Mononuclear cell (primary cell): ENCODE data around the gene SLFN14. TPM values are rescaled to one million over a fixed set of nuclear protein-coding genes. Genes with fewer than 3 reads are reported as not detected.
"Not testable (repeated sequence)": the region's sequence is repeated elsewhere in the genome, so short reads cannot be mapped to it uniquely, and the experiment has no call there.

ENCODE experiments used
- H3K27me3 ChIP-seq: 2 replicates; pipeline ENCODE4 v1.6.0; 2011; ENCODE audit warnings: low read length, control low read depth; ENCODE audit not compliant: insufficient read depth
- H3K4me1 ChIP-seq: 2 replicates; pipeline ENCODE4 v1.5.1; 2011; ENCODE audit warnings: mild to moderate bottlenecking, low read length, control low read depth; ENCODE audit not compliant: insufficient read depth
- H3K4me3 ChIP-seq: 2 replicates; pipeline ENCODE4 v1.5.1; 2011; ENCODE audit warnings: mild to moderate bottlenecking, low read length, moderate library complexity
- H3K9me3 ChIP-seq: 2 replicates; pipeline ENCODE4 v1.5.1; 2011; ENCODE audit warnings: low read depth, mild to moderate bottlenecking, control low read depth, low read length
- total RNA-seq: library from RNA; depleted of rRNA; stranded (reverse); fragments of >200 nt; gene quantifications from one replicate; pipeline ENCODE4 v1.2.3, GENCODE V29; 2012

The SLFN14 gene
- total RNA-seq, 1 donor = 3.8 TPM

DNA sequence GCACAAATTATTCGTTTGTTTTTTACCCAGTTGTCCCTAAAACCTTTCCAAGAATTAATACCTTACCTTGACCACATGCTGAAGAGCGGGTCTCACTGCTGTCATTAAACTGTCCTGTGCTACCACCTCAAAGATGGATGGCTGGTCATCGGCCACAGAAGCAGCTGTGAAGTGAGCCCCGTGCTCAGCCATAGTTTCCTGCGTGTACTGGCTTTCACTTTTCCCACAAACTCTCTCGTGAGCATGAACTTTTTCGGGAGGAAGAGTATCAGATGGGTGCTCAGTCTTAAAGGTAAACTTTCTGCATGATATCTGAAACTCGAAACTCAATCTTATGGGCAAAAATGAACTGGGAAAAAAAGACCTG is 17.2 kb upstream of the SLFN14 start:
- H3K4me1 ChIP-seq = peaks cover 17% of the 10 kb centered on the region
- no peaks in the 10 kb centered on the region for H3K27me3 ChIP-seq
- peak overlapping the region; percentile 64 for H3K4me3 ChIP-seq
- no peaks in the 10 kb centered on the region for H3K9me3 ChIP-seq

DNA sequence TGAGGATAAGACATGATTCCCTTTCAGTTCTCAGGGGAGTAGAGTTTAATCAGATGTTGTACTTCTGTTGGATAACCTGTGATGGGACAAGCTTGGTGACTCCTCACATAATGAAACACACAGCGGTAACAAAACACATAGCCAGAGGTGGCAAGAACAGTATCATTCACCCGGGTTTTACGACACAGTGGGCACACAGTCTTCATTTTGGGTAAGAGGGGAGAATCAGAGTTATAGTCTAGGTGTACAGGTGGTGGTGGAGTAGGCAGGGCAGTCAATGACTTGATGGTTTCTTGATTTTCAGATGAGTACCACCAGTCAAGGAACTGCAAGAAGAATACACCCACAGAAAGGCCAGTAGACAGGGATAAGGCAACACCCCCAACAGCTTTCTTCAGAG is 15.1 kb upstream of the SLFN14 start:
- Histone ChIP-seq H3K4me1 (peaks cover 17% of the 10 kb centered on the region), H3K27me3 (no peaks in the 10 kb centered on the region), H3K9me3 (no peaks in the 10 kb centered on the region), H3K4me3 (no peak overlapping the region)

DNA sequence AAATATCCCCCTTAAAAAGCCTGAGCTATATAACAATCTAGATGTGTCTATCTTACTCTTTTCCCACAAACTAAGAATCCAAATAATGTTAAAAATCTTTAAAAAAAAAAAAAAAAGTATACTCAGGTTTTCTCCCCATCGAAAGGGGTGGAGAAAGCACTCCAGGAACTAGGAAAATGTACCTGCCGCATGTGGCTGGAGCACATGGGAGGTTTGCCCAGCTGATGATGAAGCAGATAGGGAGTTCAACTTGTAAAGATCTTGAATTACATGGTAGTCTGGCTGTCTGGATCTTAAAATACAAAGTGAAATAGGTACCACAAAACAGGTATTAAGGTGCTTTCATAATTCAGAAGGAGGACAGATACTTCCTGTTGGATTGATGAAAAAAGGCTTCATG is 8.8 kb upstream of the SLFN14 start:
- no peaks in the 10 kb centered on the region for H3K9me3 ChIP-seq
- peaks cover 23% of the 10 kb centered on the region for H3K4me1 ChIP-seq
- no peak overlapping the region for H3K4me3 ChIP-seq
- H3K27me3 ChIP-seq = no peaks in the 10 kb centered on the region

DNA sequence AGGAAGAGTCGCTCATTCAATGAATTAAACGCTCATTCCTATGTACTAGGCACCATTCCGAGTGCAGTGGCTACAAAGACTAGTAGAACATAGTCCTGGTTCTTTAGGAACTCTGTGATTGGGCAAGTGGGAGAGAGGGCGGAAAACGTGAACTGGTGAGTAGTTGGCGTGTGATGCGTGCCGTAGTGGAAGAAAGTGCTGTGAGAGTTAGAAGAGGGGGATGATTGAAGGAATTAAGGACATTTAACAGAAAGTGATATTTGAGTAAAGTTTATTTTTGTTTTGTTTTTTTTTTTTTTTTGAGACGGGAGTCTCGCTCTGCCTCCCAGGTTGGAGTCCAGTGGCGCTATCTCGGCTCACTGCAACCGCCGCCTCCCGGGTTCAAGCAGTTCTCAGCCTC is 7.9 kb upstream of the SLFN14 start:
- no peaks in the 10 kb centered on the region for H3K27me3 ChIP-seq
- no peaks in the 10 kb centered on the region for H3K9me3 ChIP-seq
- peak overlapping the region; percentile 95 for H3K4me3 ChIP-seq

DNA sequence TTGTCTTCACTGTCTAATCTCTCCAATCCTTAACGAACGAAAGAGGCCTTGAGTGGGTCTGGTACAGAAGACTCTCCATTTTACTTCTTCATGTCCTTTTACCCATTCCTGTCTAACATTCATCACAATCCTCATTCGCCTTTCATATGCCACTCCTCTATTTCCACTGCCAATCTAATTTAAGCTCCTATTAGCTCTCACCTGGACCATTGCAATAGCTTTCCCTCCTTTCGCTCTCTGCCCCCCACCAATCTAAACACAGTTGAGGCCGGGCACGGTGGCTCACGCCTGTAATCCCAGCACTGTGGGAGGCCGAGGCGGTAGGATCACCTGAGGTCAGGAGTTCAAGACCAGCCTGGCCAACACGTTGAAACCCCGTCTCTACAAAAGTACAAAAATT is 6.3 kb upstream of the SLFN14 start:
- H3K4me3 ChIP-seq = no peak overlapping the region
- H3K9me3 ChIP-seq = no peaks in the 10 kb centered on the region

More for the DNA sequence above, 7.9 kb upstream of the SLFN14 start:
- peaks cover 23% of the 10 kb centered on the region for H3K4me1 ChIP-seq

DNA sequence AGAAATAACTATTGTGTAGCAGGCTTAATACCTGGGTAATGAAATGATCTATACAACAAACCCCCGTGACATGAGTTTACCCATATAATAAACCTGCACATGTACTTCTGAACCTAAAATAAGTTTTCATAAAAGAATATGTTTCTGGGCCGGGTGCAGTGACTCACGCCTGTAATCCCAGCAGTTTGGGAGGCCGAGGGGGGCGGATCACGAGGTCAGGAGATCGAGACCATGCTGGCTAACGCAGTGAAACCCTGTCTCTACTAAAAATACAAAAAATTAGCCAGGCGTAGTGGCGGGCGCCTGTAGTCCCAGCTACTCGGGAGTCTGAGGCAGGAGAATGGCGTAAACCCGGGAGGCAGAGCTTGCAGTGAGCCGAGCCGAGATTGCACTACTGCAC is 2.6 kb upstream of the SLFN14 start:
- not testable (repeated sequence) for H3K4me3 ChIP-seq, H3K9me3 ChIP-seq, H3K4me1 ChIP-seq, H3K27me3 ChIP-seq

More for the DNA sequence above, 6.3 kb upstream of the SLFN14 start:
- Histone ChIP-seq H3K4me1 (peaks cover 23% of the 10 kb centered on the region), H3K27me3 (no peaks in the 10 kb centered on the region)

DNA sequence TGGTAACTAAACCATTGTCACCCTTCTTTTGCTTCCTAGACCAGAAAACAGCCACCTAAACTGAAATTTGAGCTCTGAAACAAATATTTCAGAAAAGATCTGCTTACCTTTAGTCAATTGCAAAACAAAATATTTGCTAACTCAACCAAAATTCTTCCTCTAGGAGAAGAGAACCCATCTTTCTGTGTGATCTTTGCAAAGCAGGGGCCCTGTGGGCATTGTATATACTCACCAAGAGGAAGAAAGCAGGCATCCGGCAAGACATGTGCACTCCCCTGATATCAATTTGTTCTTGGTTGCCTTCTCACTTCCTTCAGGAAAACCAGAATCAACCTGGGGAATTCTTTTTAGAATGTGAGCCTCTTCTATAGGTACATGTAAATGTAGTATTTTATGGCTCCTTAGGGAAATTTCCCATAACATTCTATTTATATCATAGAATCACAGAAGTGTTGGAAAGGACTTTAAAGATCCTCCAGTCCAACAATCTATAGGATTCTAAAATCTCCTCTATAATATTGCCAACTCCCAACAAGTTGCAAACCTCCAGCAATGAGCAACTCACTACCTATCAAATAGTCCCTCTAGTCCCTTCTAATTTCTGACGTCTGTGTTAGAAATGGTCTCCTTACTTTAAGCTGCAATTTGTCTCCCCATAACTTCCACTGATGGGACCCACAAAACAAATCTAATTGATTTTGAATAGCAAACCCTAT is 966 bp downstream of the SLFN14 start:
- Histone ChIP-seq H3K9me3 (no peaks in the 10 kb centered on the region), H3K27me3 (no peaks in the 10 kb centered on the region), H3K4me1 (no peaks in the 10 kb centered on the region), H3K4me3 (no peak overlapping the region)

DNA sequence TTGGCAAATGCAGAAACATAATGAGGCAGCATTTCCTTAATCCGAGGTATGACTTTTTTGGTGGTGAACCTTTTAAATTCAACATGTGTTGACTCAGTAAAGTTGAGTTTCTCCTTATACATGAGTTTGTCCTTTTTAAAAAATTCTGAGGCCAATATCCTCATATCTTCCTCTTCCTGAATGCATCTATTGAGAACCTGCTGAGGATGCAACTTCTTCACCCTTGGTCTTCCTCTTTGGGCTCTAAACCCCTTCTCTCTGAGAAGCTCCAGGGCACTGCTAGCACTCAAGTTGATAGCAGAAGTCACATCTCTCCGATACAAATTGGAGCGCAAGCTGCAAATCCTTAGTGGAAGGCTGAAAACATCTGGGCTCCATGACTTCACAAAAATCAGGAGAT is 3.3 kb downstream of the SLFN14 start:
- Histone ChIP-seq H3K4me3 (no peak overlapping the region), H3K9me3 (no peaks in the 10 kb centered on the region), H3K4me1 (no peaks in the 10 kb centered on the region), H3K27me3 (no peaks in the 10 kb centered on the region)

DNA sequence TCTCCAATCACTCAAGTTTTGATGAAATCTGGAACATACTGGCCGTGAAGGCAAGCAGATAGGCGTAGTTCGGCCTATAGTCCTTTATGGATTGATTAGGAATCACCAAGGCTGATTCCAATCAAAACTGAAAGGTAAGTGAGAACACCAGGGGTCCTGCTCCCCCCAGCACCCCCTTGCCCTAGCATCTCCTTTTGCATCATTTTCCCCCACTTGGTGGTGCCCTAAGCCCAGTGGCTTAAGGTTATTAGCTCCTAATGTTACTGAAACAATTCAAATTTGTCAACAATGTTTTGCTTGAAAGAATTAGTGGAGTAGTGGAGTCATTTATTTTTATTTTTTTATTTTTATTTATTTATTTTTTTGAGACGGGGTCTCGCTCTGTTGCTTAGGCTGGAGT is 4.9 kb downstream of the SLFN14 start:
- no peaks in the 10 kb centered on the region for H3K4me1 ChIP-seq
- H3K27me3 ChIP-seq = no peaks in the 10 kb centered on the region
- H3K9me3 ChIP-seq = no peaks in the 10 kb centered on the region
- H3K4me3 ChIP-seq = no peak overlapping the region

DNA sequence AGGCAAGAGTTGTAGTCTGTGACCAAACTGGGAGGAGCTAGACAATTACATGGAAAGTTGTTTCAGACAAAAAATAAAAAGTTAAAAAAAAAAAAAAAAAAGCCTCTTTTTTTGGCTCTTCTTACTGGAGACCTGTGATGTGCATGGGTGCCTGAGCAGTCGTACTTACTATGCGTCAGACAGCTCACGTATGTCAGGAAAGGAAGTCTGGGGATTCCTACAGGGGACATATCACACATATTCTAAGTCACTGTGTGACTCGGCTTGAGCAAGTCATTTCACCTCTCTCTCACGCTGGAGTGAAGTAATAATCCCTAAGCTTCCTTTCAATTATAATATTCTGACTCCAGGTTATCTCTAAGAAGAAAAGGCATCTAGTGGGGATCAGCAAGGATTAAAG is 6.0 kb downstream of the SLFN14 start:
- no peaks in the 10 kb centered on the region for H3K4me1 ChIP-seq
- no peak overlapping the region for H3K4me3 ChIP-seq
- H3K27me3 ChIP-seq = no peaks in the 10 kb centered on the region
- H3K9me3 ChIP-seq = no peaks in the 10 kb centered on the region

DNA sequence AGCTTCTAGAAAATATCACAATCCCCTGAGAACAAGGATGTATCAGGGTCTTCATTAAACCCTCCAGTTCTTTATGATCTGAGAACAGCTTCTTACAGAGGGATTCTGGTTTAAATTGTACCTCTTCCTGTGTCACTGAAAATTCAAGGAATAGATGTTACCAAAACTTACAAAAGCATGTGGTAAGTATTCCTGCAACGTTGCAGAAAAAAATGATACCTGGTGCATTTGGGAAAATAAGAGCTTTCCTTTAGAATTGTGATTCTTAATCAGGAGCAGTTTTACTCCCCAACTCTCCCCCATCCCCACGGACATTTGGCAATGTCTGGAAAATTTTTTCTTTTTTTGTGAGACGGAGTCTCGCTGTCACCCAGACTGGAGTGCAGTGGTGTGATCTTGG is 7.3 kb downstream of the SLFN14 start:
- no peaks in the 10 kb centered on the region for H3K4me1 ChIP-seq
- H3K27me3 ChIP-seq = no peaks in the 10 kb centered on the region
- no peaks in the 10 kb centered on the region for H3K9me3 ChIP-seq
- H3K4me3 ChIP-seq = no peak overlapping the region

DNA sequence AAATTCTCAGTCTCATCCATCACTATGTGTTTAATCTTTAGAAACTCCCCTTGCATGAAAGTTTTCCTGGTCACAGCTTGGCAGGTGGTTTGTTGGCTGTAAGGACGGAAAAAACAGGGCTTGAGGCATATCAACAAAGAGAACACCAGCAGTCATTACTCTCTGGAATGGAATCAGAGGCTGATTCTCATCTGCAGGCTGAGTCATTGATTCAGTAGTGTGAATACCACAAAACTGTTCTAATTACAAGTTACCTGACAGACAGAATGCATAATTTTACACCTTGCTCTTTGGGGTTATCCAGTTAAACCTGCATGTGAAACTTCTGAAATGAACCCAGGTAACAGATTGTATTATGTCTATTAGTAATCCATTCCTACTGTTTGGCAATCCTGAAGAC is 11.6 kb downstream of the SLFN14 start:
- H3K4me3 ChIP-seq = no peak overlapping the region
- peaks cover 11% of the 10 kb centered on the region for H3K4me1 ChIP-seq
- H3K27me3 ChIP-seq = no peaks in the 10 kb centered on the region
- no peaks in the 10 kb centered on the region for H3K9me3 ChIP-seq

DNA sequence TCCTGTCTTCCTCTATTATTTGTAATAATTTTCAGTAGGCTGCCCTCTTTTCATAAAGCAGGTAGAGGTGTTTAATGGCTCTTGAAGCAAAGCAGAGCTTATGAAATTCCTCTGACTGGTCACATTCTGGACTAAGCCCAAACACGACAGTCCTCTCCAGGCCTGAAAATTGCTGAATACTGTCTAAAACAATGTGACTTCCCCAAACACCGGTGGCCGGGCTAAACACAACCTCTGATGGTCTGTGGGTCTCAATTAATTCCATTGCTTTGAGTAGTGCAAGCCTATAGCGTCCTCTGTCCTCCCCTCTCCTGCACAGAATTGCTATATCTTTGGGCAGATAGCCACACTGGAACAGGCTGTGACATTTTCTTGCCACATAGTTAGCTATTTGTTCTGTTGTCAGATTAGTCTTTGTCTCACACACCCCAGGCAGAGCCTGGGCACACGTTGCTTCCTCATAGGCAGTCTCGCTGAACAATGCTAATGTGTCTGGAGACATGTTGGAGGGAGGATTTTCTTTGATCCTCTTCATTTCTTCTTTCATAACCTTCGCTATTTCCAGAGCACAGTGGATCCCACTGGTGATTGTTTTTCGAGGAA is 12.3 kb downstream of the SLFN14 start:
- H3K4me3 ChIP-seq = no peak overlapping the region
- H3K27me3 ChIP-seq = no peaks in the 10 kb centered on the region
- peaks cover 11% of the 10 kb centered on the region for H3K4me1 ChIP-seq
- no peaks in the 10 kb centered on the region for H3K9me3 ChIP-seq

DNA sequence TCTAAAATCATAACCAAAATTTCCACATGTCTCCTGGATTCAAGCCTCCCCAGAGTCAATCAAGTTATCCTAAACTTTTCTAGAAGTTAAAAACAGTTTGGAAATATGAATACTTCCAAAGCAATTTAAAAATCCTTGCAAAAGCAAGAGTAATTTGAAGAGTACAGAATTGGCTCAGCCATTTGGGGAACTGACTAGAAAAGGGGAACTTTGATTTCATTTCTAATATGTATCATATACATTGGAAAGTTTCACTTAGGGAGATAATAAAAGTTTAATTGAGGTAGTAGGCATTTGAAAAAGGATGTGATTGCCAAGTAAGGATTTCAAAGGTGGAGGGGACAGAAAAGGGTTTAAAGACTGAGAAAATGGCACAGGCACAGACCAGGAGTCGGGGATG is 14.1 kb downstream of the SLFN14 start:
- no peaks in the 10 kb centered on the region for H3K9me3 ChIP-seq
- H3K27me3 ChIP-seq = no peaks in the 10 kb centered on the region
- H3K4me1 ChIP-seq = peaks cover 17% of the 10 kb centered on the region
- no peak overlapping the region for H3K4me3 ChIP-seq

DNA sequence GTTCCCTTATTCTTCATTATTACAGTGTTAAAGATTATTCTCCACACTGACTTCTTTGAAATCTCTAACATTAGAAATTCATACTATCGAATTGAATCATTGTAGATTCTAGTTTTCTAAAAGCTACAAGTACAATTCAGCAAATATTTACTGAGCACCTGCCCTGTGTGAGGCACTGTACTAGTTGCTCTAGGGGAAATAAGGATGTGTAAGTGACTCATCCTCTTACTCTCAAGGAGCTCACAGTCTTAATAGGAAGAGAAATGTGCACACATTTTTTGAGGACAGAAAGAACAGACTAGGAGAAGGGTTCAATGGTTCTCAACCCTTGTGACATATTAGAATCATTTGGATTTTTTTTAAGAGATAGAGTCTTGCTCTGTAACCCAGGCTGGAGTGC is 15.5 kb downstream of the SLFN14 start:
- no peaks in the 10 kb centered on the region for H3K9me3 ChIP-seq
- H3K27me3 ChIP-seq = no peaks in the 10 kb centered on the region
- H3K4me1 ChIP-seq = peaks cover 26% of the 10 kb centered on the region
- H3K4me3 ChIP-seq = no peak overlapping the region

DNA sequence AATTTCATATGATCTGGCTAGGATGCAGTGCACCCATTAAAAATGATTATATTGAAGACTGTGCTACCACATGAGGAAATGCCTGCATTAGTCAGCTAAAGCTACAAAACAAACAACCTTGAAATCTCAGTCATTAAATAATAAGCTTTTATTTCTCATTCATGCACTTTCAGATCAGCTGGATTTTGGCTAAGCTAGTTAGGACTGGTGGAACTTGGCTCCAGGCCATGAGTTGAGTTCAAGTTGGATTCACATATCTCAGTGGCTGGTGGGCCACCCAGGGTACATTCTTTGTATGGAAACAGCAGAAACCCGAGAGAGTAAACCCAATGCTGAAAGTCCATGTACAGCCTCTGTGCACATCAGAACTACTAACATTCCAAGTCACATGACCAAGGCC is 16.8 kb downstream of the SLFN14 start:
- no peaks in the 10 kb centered on the region for H3K9me3 ChIP-seq
- no peak overlapping the region for H3K4me3 ChIP-seq
- peaks cover 39% of the 10 kb centered on the region for H3K4me1 ChIP-seq
- no peaks in the 10 kb centered on the region for H3K27me3 ChIP-seq
